NCI-H748 (cell line): ENCODE measurements around the gene FGF21.
A peak's percentile ranks its signal among the peaks of the same experiment; 100 is the strongest.
"Not testable (repeated sequence)": the region's sequence is repeated elsewhere in the genome, so short reads cannot be mapped to it uniquely, and the experiment has no call there.

Source experiments
- DNase-seq: peaks from one replicate; lab custom pipeline; 2025; ENCODE audit not compliant: unreplicated experiment; lab: John Stamatoyannopoulos, UW

The FGF21 gene

GRCh38 chr19:48755084-48755641 lies at the start of gene FGF21:
FGF21 (plus strand) TSS chr19:48755524; CDS start chr19:48756237, 713 bp downstream.
- DNase-seq: no peak

DNA sequence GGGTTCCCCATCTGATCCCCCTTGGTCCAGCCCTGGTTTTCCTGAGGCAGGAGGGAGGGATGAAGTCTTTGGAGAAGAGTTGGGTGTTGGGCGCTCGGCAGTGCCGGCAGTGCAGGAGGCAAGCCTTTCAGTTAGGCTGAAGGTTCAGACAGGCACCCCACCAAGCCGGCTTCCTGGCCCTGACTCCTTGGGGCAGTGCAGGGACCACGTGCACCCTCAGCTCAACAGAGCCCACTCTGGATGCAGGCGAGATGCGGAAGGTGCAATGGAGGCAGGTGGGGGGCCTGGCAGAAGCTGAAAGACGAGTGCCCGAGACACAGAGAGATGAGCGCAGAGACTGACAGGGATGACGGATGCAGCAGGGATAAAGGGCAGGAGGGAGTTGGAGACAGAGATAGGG lies 46.9 kb upstream of the FGF21 start:
- DNase-seq: no peak

- no peak for DNase-seq
These were observed 44.1 kb upstream of the FGF21 start for GRCh38 chr19:48711106-48711662.

GRCh38 chr19:48713041-48713863 lies 42.1 kb upstream of the FGF21 start:
- DNase-seq: peak; percentile 68

- DNase-seq: peak; percentile 100
These were observed 41.2 kb upstream of the FGF21 start for GRCh38 chr19:48713864-48714755.

GRCh38 chr19:48714759-48715675 lies 40.3 kb upstream of the FGF21 start:
- DNase-seq: no peak

DNA sequence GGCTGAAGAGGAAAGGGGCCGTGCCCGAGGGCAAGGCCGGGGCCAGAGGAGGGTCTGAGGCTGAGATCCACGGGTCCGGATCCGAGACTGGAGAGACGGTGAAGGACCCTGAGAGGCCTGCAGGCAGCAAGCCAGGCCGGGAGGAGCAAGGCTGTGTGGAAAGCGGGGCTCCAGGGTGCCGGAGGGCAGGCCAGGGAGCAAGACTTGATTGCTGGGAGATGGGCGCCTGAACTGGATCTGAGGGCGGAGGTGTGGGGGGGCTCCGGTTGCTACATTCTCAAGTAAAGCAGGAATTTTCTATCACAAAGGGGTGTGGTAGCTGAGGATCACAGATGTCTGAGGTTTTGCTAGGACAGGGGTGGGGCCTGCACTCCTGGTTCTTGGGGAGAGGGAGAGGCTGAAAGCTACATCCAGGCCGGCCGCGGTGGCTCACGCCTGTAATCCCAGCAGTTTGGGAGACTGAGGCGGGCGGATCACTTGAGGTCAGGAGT lies 39.6 kb upstream of the FGF21 start:
- no peak for DNase-seq

GRCh38 chr19:48716562-48717291 lies 38.6 kb upstream of the FGF21 start:
- peak; percentile 66 for DNase-seq

GRCh38 chr19:48718106-48718505 lies 37.2 kb upstream of the FGF21 start:
- not testable (repeated sequence) for DNase-seq

DNA sequence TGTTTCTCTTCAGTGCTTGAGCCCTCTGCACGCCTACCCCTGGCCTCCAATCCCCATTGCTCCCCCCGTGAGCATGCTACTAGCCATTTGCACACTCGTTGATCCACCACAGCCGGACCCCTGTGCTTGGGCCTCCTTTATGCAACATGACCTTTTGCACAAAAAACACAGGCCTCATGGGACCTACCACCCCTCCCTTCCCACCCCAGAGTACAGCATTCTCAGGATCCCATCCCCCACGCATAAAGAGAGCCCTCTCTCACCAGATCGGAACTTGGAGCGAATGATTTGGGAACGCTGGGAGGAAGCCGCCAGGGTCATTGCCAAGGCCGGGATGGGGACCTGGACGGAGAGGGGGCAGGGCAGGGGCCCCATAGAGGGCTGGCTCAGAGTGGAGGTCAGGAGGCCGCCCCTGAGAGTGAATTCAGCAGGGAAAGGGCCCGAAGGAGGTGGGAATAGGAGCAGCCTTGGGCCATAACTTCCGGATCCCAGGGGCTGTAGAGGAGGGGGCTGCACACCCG lies 36.6 kb upstream of the FGF21 start:
- no peak for DNase-seq

DNA sequence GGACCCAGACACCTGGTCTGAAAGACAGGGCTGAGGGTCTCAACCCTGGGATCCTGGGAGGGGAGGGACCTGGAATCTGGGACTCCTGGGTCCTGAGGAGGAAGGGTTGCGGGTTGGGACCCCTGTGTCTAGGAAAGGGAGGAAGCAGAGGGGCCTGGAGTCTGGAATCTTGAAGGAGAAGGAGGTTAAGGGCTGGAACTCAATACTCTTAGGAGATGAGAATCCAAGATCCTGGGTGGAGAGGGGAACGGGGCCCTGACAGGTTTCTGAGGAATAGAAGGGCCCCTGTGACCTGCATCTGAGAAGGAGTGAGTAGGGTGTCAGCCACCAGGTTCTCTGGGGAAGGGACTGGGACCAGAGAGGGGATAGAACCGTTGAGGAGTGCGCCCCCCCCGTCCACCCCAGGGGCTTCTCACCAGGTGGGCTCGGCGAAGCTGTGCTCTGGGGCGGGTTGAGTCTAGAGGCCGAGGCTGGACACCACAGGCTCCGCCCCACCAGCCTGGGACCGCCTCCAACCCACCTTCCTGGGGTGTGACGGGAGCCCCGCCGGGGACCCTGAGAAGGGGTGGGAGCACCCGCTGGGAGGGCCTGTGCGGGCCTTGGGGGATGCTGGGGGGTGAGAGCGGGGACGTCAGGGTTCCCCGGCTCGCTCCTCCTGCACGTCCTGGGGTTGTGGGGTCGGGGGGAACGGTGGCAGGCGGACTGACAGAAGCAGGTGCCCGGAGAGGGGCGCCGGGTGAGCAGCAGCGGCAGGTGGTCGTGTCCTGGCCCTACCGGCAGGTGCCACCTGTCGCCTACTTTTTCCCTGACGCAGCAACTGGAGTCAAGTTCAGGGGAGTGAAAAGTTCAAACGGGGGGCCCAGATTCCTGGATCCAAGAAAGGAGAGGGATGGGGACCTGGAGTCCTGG lies 35.8 kb upstream of the FGF21 start, which contains the start of gene MAMSTR:
Gene MAMSTR, minus strand, starts transcription at position 463 of the 909 bp plus-strand sequence. CDS start 694 bp downstream, outside the sequence.
- DNase-seq: no peak

GRCh38 chr19:48720251-48720612 lies 35.1 kb upstream of the FGF21 start:
- no peak for DNase-seq

DNA sequence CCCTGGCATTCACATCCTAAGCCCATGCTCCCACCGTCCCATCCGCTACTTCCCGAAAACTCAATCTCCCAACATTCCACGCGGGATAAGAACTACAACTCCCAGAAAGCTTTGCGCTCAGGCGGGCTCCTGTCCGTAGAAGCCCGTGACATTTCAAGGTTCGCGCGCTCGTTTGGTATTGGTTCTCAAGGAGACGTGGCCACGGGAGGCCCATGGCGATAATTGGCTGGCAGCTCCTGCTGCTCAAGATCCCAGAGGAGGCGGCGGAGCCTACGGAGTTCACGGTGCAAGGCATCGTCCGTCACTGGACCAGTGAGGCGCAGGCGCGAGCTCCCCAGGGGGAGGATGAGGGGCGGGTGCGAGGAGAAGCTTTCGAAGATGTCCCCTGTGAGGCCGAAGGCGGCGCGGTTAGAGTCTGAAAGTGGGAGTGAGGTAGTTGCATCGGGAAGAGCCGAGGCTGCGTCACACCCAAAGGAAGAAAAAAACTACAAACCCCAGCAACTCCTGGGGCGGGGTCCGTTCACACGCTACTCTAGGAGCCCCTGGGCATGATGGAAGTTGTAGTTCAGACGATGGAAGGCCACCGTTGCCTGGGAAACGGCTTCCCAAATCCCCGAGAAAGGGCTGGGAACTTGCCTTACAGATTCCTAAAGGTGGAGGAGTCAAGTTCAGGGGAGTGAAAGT lies 34.6 kb upstream of the FGF21 start:
- DNase-seq: peak; percentile 100

DNA sequence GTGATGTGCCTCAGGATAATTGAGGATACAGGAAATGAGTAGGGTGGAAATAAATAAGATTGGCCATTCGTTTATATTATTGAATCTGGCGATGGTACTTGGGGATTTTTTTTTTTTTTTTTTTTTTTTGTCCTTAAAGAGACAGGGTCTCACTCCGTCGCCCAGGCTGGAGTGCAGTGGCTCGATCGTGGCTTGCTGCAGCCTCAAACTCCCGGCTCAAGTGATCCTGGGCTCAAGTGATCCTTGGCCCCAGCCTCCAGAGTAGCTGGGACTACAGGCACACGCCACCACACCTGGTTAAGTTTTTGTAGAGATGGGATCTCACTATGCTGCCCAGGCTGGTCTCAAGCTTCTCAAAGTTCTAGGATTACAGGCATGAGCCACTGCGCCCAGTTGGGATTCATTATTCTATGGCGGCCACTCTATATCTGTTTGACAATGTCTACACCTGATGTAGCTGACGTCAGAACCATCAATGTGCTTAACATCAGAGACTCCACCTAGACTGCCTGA lies 33.1 kb upstream of the FGF21 start:
- no peak for DNase-seq

DNA sequence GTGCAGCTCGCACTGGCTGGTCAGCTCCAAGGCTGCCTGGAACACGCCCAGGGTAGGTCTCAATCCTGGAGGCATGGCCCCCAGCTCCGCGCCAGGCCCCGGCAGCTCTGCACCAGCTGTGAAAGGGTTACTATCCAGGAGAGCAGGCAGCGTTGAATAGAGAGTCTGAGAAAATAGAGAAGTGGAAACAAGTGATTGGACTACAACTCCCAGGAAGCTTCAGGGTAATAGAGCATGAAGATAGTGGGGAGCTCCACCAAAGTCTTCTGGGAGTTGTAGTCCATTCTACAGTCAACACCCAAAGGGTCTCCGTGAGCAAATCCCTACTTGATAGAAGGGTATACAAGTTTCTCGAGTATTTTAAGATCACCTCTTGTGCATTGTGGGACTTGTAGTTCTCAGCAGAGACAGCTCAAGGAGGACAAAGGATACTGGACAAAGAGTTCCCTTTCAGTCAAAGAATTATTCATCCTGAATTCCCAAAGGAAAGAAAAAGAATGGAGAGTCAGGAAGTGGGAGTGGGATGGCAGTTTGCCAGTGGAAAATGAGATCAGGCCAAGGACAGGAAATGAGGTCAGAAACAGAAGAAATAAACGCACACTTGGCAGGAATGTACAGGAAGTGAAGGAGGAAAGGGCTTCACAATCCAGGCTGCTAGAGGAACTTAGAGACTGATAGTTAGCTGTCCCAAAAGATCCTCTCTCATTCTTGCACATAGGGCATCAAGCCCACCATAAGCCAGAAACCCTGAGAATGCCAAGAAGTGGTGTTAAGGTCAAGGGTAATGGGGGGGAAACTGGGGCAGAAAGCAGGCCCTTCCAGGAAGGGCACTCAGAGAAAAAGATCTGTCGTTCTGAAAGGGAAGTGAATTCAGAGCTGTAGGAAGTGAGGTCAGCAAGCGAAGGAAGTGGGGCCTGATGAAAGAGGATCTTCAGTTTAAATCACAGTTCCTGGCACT lies 30.2 kb upstream of the FGF21 start:
- DNase-seq: peak; percentile 61

DNA sequence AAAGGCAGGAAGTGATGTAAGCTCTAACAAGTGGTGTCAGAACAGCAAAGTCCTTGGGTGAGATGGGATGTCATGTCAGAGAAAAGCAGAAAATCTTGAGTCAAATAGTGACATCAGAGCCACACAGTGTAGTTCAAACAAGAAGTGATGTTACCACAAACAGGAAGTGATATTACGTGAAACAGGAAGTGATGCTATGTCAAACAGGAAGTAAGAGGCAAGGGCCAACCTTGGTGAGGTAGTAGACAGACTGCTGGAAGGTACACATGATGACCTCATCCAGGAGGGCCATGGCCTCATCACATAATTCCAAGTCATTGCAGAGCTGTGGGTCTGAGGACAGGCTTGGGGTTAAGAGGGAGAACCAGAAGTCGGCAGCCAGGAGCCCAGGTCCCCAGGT lies 28.8 kb upstream of the FGF21 start:
- DNase-seq: no peak
